Astrocyte (in vitro differentiated cells and primary cell): ENCODE results near the gene ZNF558.

Source experiments
- EZH2 ChIP-seq: IDR thresholded peaks from 2 replicates; pipeline ENCODE4 v1.6.1; 2012; ENCODE audit warnings: mild to moderate bottlenecking, low read length, inconsistent platforms; ENCODE audit not compliant: insufficient read depth
- TF ChIP-seq, protein P1 (sequence below): IDR thresholded peaks from 2 replicates; pipeline ENCODE4 v1.5.1; 2011; ENCODE audit warnings: low read depth, mild to moderate bottlenecking, inconsistent platforms, low read length, moderate library complexity; ENCODE audit not compliant: insufficient read depth

DNA sequence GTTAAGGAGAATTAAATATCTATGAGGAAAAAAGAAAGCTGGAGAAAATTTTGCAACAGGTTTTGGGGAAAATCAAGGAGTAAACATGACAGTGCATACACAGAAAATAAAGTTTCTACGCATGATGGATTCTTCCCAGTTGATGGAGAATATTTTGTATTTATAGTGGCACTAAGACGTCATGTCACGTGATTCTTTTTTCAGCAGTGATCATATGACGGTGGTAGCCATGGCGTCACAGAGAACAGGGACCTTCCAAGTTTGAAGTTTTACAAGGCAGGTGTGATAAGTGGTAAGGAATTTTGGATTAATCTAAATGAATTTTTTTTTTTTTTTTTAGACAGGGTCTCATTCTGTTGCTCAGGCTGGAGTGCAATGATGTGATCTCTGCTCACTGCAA lies 8.6 kb upstream of the ZNF558 start:
- TF ChIP-seq, protein P1, sequence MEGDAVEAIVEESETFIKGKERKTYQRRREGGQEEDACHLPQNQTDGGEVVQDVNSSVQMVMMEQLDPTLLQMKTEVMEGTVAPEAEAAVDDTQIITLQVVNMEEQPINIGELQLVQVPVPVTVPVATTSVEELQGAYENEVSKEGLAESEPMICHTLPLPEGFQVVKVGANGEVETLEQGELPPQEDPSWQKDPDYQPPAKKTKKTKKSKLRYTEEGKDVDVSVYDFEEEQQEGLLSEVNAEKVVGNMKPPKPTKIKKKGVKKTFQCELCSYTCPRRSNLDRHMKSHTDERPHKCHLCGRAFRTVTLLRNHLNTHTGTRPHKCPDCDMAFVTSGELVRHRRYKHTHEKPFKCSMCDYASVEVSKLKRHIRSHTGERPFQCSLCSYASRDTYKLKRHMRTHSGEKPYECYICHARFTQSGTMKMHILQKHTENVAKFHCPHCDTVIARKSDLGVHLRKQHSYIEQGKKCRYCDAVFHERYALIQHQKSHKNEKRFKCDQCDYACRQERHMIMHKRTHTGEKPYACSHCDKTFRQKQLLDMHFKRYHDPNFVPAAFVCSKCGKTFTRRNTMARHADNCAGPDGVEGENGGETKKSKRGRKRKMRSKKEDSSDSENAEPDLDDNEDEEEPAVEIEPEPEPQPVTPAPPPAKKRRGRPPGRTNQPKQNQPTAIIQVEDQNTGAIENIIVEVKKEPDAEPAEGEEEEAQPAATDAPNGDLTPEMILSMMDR, result no peak
- TF ChIP-seq EZH2, result no peak
